ENCODE measurements around the gene PTPRM.
"Not testable (repeated sequence)": the region's sequence is repeated elsewhere in the genome, so short reads cannot be mapped to it uniquely, and the experiment has no call there.

PTPRM gene

GRCh38 chr18:8413751-8414150 lies 846.6 kb downstream of the PTPRM start:
- DNase-seq = no peak

GRCh38 chr18:8416212-8417019 lies 849.3 kb downstream of the PTPRM start:
- no peak for DNase-seq

- no peak for DNase-seq
Measured at GRCh38 chr18:8422391-8422790, 855.3 kb downstream of the PTPRM start.

GRCh38 chr18:8423051-8423557 lies 856.0 kb downstream of the PTPRM start:
- DNase-seq = no peak

- no peak for DNase-seq
Measured at GRCh38 chr18:8424481-8424880, 857.4 kb downstream of the PTPRM start.

GRCh38 chr18:8424917-8425725 lies 858.0 kb downstream of the PTPRM start:
- DNase-seq = no peak

- no peak for DNase-seq
Measured at GRCh38 chr18:8426401-8426800, 859.3 kb downstream of the PTPRM start.

- DNase-seq = no peak
Measured at GRCh38 chr18:8427339-8427738, 860.2 kb downstream of the PTPRM start.

GRCh38 chr18:8428951-8429350 lies 861.8 kb downstream of the PTPRM start:
- DNase-seq = no peak

GRCh38 chr18:8431036-8431435 lies 863.9 kb downstream of the PTPRM start:
- no peak for DNase-seq

GRCh38 chr18:8433323-8433722 lies 866.2 kb downstream of the PTPRM start:
- DNase-seq = no peak

GRCh38 chr18:8433771-8434170 lies 866.7 kb downstream of the PTPRM start:
- DNase-seq = no peak

GRCh38 chr18:8435376-8435775 lies 868.3 kb downstream of the PTPRM start:
- no peak for DNase-seq

- DNase-seq = no peak
Measured at GRCh38 chr18:8439055-8439454, 871.9 kb downstream of the PTPRM start.

- DNase-seq = no peak
Measured at GRCh38 chr18:8443505-8443904, 876.4 kb downstream of the PTPRM start.

- not testable (repeated sequence) for DNase-seq
Measured at GRCh38 chr18:8446936-8447335, 879.8 kb downstream of the PTPRM start.

- no peak for DNase-seq
Measured at GRCh38 chr18:8448130-8448529, 881.0 kb downstream of the PTPRM start.

- no peak for DNase-seq
Measured at GRCh38 chr18:8450013-8450412, 882.9 kb downstream of the PTPRM start.

- DNase-seq = no peak
Measured at GRCh38 chr18:8450898-8451665, 884.0 kb downstream of the PTPRM start.

GRCh38 chr18:8453528-8453927 lies 886.4 kb downstream of the PTPRM start:
- no peak for DNase-seq

GRCh38 chr18:8454136-8454535 lies 887.0 kb downstream of the PTPRM start:
- no peak for DNase-seq

- no peak for DNase-seq
Measured at GRCh38 chr18:8455661-8456614, 888.8 kb downstream of the PTPRM start.
